Spleen (tissue), 11 donors: ENCODE data around the gene PGAM2. TPM values are rescaled to one million over a fixed set of nuclear protein-coding genes. Genes with fewer than 3 reads are reported as not detected.

ENCODE experiments used
- DNase-seq: peaks from one replicate; pipeline ENCODE4 v3.0.0-alpha.2; 2020
- H3K27ac ChIP-seq, 8 donors: fragments of 200-600 bp; sonication (generic) in 7 of 8; 1 replicate in 4 of 8; 2 replicates in 4 of 8; pipeline versions ENCODE4 v1.5.0 to v1.8.0; 2016 to 2021; ENCODE audit warnings: inconsistent platforms in 4 of 8, mild to moderate bottlenecking in 4 of 8, moderate library complexity in 1 of 8
- H3K27me3 ChIP-seq, 7 donors: fragments of 200-600 bp; sonication (generic) in 6 of 7; replicated peaks in 1 of 7; 1 replicate in 4 of 7; 2 replicates in 3 of 7; pipeline versions ENCODE4 v1.5.0 to v1.8.0; 2016 to 2021; ENCODE audit warnings: inconsistent platforms in 3 of 7, mild to moderate bottlenecking in 1 of 7
- H3K36me3 ChIP-seq, 6 donors: fragments of 200-600 bp; sonication (generic) in 5 of 6; 1 replicate in 4 of 6; 2 replicates in 2 of 6; pipeline versions ENCODE4 v1.5.0 to v1.8.0; 2016 to 2021; ENCODE audit warnings: inconsistent platforms in 2 of 6
- H3K4me1 ChIP-seq, 6 donors: fragments of 200-600 bp; sonication (generic) in 5 of 6; 1 replicate in 3 of 6; 2 replicates in 3 of 6; pipeline versions ENCODE4 v1.5.0 to v1.8.0; 2016 to 2021; ENCODE audit warnings: inconsistent platforms in 3 of 6
- H3K4me3 ChIP-seq, 8 donors: fragments of 200-600 bp; sonication (generic) in 7 of 8; 1 replicate in 4 of 8; 2 replicates in 4 of 8; pipeline versions ENCODE4 v1.5.0 to v1.8.0; 2016 to 2021; ENCODE audit warnings: inconsistent platforms in 4 of 8, mild to moderate bottlenecking in 4 of 8, moderate library complexity in 2 of 8
- H3K9me3 ChIP-seq, 8 donors: fragments of 200-600 bp; sonication (generic) in 7 of 8; 1 replicate in 4 of 8; 2 replicates in 4 of 8; pipeline versions ENCODE4 v1.5.0 to v1.8.0; 2016 to 2021; ENCODE audit warnings: inconsistent platforms in 4 of 8
- CTCF ChIP-seq, 11 experiments: fragments of 200-600 bp in 7 of 11; fragments of 450-650 bp in 4 of 11; sonication (generic) in 4 of 11; IDR thresholded peaks in 8 of 11; conservative IDR thresholded peaks in 3 of 11; 1 replicate in 7 of 11; 2 replicates in 4 of 11; pipeline versions ENCODE4 v1.4.0 to v1.8.0; 2016 to 2021; ENCODE audit warnings: antibody characterized with exemption in 11 of 11, inconsistent platforms in 4 of 11, mild to moderate bottlenecking in 1 of 11
- POLR2A ChIP-seq, 3 donors: fragments of 450-650 bp; IDR thresholded peaks; one replicate each; pipeline ENCODE4 v1.5.1; 2017; ENCODE audit warnings: antibody characterized with exemption in 3 of 3, mild to moderate bottlenecking in 1 of 3
- POLR2AphosphoS5 ChIP-seq, 3 donors: sonication (generic); formaldehyde crosslinking; IDR thresholded peaks; one replicate each; pipeline ENCODE4 v1.5.1; 2017; ENCODE audit warnings: antibody characterized with exemption in 3 of 3
- WGBS, 5 donors: extraction: QIAGEN DNeasy Blood & Tissue Kit in 3 of 5; methylation state at CpG; one replicate each; pipeline versions ENCODE4 v1.1.5 to v1.1.7; 2013 to 2018; 5-methylcytosine and 5-hydroxymethylcytosine counted together
- intact Hi-C: fragments of 100-400 bp; cut with DNase I; formaldehyde crosslinking; loops from one replicate; pipeline ENCODE4 v1.15.0; 2023; ENCODE audit warnings: low total_unique reads
- polyA plus RNA-seq, 3 donors: library from polyadenylated mRNA; stranded (reverse); fragments of 200-250 nt; gene quantifications; one replicate each; pipeline ENCODE4 v1.2.1, GENCODE V29; 2013
- total RNA-seq, 7 donors: library from RNA; depleted of rRNA in 3 of 7; stranded (reverse); fragments of >200 nt in 3 of 7; fragmentation: NEBNext Ultra II Directional in 4 of 7; extraction: Animal tissue kit (Norgen Biotek cat#: 25700) in 4 of 7; gene quantifications; one replicate each; pipeline versions ENCODE4 v1.1.0 to v1.2.1, GENCODE V29; 2016 to 2021
- donor health status: healthy with polysubstance abuse.
- donor health status: DM: no; HTN: no; CAD: no; lungs with moderate emphysema.
- donor health status: DM: no; HTN: no; CAD: no.
- donor health status: Bipolar disorder and iron deficiency.
- donor health status: healthy.
- donor health status: DM: no; HTN: no; CAD: no.
- donor health status: DM: yes; HTN: yes; CAD: no.

The PGAM2 gene
- total and polyA plus RNA-seq, 10 donors = 0.75 to 4.0 (median 1.6) TPM; not detected in 1

- Histone ChIP-seq H3K4me1 (peaks cover 19 to 82% (median 59%) of the 10 kb centered on the region in 6 donors), H3K27me3 (no peaks in the 10 kb centered on the region), H3K4me3 (no peak overlapping the region), H3K27ac (no peak overlapping the region), H3K9me3 (no peaks in the 10 kb centered on the region), H3K36me3 (peaks cover 0 to 19% (median 9%) of the 10 kb centered on the region in 6 donors)
- 64 to 78% (median 72%) methylated on average over 5 to 7 of the region's 7 CpGs for WGBS, 5 donors
- TF ChIP-seq POLR2A (IDR thresholded peaks at IDR 0.05) = no peak
- TF ChIP-seq POLR2AphosphoS5 (IDR thresholded peaks at IDR 0.05) = peak in 2 of 3 donors; percentile 55 to 77
- no peak for TF ChIP-seq CTCF (IDR thresholded peaks at IDR 0.05 in 8 of 11, conservative IDR thresholded peaks at IDR 0.05 in 3 of 11)
- peak; percentile 76 for DNase-seq
- intact Hi-C loops = no loop called here
These were observed 1.2 kb upstream of the PGAM2 start for GRCh38 chr7:44066494-44067063.

DNA sequence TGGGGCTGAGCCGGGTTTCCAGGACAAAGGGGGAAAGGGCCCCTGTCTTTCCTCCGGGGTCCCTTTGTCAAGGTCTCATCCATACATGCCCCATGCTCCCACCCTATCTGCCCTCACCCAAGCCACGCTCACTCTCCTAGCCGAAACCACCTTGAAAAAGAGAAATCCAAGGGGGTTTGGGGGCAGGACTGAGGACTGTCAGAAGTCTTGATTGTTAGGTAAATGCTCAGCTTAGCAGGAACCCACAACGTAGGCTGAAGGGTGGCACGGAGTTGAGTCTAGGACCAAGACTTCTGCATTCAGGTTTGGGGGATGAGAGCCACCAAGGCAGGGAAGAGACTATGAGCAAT, 719 bp upstream of the PGAM2 start:
- DNase-seq = no peak
- TF ChIP-seq POLR2AphosphoS5 (IDR thresholded peaks at IDR 0.05) (no peak), POLR2A (IDR thresholded peaks at IDR 0.05) (no peak), CTCF (IDR thresholded peaks at IDR 0.05 in 8 of 11, conservative IDR thresholded peaks at IDR 0.05 in 3 of 11) (no peak)
- Histone ChIP-seq H3K27me3 (no peaks in the 10 kb centered on the region), H3K36me3 (peaks cover 0 to 24% (median 14%) of the 10 kb centered on the region in 6 donors), H3K9me3 (no peaks in the 10 kb centered on the region), H3K27ac (peak overlapping the region in 3 of 8 donors; percentile 5 to 30 (median 26)), H3K4me3 (no peak overlapping the region), H3K4me1 (peaks cover 18 to 80% (median 59%) of the 10 kb centered on the region in 6 donors)
- intact Hi-C loops = no loop called here
- 28 to 57% (median 39%) methylated on average over 6 of the region's 6 CpGs for WGBS, 5 donors

GRCh38 chr7:44064791-44065430, 456 bp downstream of the PGAM2 start:
- peak; percentile 83 for DNase-seq
- Histone ChIP-seq H3K27ac (peak overlapping the region in 4 of 8 donors; percentile 2 to 30 (median 14)), H3K4me3 (peak overlapping the region in 1 of 8 donors; percentile 2), H3K4me1 (peaks cover 18 to 84% (median 64%) of the 10 kb centered on the region in 6 donors), H3K9me3 (no peaks in the 10 kb centered on the region), H3K27me3 (no peaks in the 10 kb centered on the region), H3K36me3 (peaks cover 0 to 36% (median 25%) of the 10 kb centered on the region in 6 donors)
- TF ChIP-seq POLR2A (IDR thresholded peaks at IDR 0.05) (no peak), POLR2AphosphoS5 (IDR thresholded peaks at IDR 0.05) (peak; percentile 71 to 88 (median 79))
- 21 to 47% (median 37%) methylated on average over 17 to 33 of the region's 33 CpGs for WGBS, 5 donors
- intact Hi-C loops = no loop called here

- H3K36me3 ChIP-seq = peaks cover 0 to 44% (median 34%) of the 10 kb centered on the region in 6 donors
- whole genome bisulfite sequencing, 5 donors = 58 to 80% (median 62%) methylated on average over 9 to 16 of the region's 16 CpGs
- intact Hi-C loops = no loop called here
- DNase-seq = peak; percentile 72
- H3K27me3 ChIP-seq = no peaks in the 10 kb centered on the region
- H3K9me3 ChIP-seq = no peaks in the 10 kb centered on the region
- TF ChIP-seq POLR2AphosphoS5 (IDR thresholded peaks at IDR 0.05) = peak; percentile 31 to 70 (median 43)
- no peak for TF ChIP-seq CTCF (IDR thresholded peaks at IDR 0.05 in 8 of 11, conservative IDR thresholded peaks at IDR 0.05 in 3 of 11)
- peaks cover 18 to 92% (median 72%) of the 10 kb centered on the region in 6 donors for H3K4me1 ChIP-seq
- peak overlapping the region in 4 of 8 donors; percentile 2 to 30 (median 14) for H3K27ac ChIP-seq
- no peak overlapping the region for H3K4me3 ChIP-seq
These were observed 1.3 kb downstream of the PGAM2 start for GRCh38 chr7:44063894-44064651.
